ENCODE measurements around the gene SLC35G1. TPM values are rescaled to one million over a fixed set of nuclear protein-coding genes. Genes with fewer than 3 reads are reported as not detected.

SLC35G1 gene
- total and polyA plus RNA-seq, 4 donors, result 2.2 to 7.6 (median 3.2) TPM

DNA sequence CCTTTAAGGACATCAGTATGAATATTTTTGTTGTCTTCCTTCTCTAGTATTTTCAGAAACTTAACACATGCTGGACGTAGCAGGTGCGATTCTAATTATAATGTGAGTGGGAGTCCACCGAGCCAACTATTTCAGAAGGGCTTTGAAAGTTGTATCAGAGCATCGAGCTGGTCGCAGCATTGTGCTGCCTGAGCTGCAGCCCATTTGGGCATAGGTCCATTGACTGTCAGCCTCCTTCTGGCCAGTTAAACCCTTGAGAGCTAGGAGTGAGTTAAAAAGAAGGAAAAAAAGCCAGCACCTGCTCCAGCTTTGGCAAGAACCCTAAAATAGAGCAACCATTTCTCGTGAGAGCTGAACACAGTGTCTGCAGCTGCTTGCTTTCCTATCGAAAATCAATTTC lies 47.8 kb downstream of the SLC35G1 start:
- DNase-seq (ENCODE audit: low spot score), result no peak
- WGBS, result 88% methylated on average over 7 of the region's 7 CpGs
- no peak overlapping the region for H3K4me3 ChIP-seq (ENCODE audit: low read depth in 1 of 3, low read length in 3 of 3)
- no peak overlapping the region for H3K9ac ChIP-seq (ENCODE audit: low read depth in 1 of 2, low read length in 2 of 2)
- H3K27me3 ChIP-seq (ENCODE audit: control insufficient read depth in 4 of 4, insufficient read depth in 4 of 4, low read length in 3 of 4), result no peaks in the 10 kb centered on the region
- H3K9me3 ChIP-seq (ENCODE audit: control insufficient read depth in 4 of 4, low read length in 3 of 4), result no peaks in the 10 kb centered on the region
- no peak overlapping the region for H3K27ac ChIP-seq (ENCODE audit: low read depth in 1 of 2, low read length in 2 of 2)
- H3K36me3 ChIP-seq (ENCODE audit: control insufficient read depth in 4 of 4, insufficient read depth in 3 of 4, low read depth in 1 of 4, low read length in 3 of 4), result no peaks in the 10 kb centered on the region
- no peaks in the 10 kb centered on the region for H3K4me1 ChIP-seq (ENCODE audit: control insufficient read depth in 4 of 4, insufficient read depth in 4 of 4, low read length in 3 of 4)
- TF ChIP-seq, protein P1, sequence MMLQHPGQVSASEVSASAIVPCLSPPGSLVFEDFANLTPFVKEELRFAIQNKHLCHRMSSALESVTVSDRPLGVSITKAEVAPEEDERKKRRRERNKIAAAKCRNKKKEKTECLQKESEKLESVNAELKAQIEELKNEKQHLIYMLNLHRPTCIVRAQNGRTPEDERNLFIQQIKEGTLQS (IDR thresholded peaks at IDR 0.05), result no peak
- no peak for TF ChIP-seq HNF4G (IDR thresholded peaks at IDR 0.05)

DNA sequence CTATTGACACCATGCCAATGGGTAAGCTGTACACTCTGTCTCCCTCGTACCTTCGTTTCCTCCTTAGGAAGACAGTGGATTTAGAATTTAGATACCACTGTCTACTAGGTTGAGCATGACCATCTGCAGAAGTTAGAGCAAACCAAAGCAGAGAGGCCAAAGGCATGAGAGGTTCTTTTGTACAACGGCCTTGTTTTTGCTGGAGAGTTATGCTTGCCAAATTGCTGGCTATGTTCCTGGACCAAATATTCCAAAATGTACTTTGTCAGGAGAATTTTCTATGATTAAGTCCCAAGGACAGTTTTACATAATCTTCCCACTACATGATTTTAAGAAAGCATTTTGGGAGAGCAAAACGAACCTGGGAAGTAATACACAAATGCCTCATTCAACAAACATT lies 52.0 kb downstream of the SLC35G1 start:
- no peak overlapping the region for H3K9ac ChIP-seq (ENCODE audit: low read depth in 1 of 2, low read length in 2 of 2)
- no peak for TF ChIP-seq GABPA (IDR thresholded peaks at IDR 0.05 in 1 of 2, conservative IDR thresholded peaks at IDR 0.05 in 1 of 2)
- TF ChIP-seq, protein P2, sequence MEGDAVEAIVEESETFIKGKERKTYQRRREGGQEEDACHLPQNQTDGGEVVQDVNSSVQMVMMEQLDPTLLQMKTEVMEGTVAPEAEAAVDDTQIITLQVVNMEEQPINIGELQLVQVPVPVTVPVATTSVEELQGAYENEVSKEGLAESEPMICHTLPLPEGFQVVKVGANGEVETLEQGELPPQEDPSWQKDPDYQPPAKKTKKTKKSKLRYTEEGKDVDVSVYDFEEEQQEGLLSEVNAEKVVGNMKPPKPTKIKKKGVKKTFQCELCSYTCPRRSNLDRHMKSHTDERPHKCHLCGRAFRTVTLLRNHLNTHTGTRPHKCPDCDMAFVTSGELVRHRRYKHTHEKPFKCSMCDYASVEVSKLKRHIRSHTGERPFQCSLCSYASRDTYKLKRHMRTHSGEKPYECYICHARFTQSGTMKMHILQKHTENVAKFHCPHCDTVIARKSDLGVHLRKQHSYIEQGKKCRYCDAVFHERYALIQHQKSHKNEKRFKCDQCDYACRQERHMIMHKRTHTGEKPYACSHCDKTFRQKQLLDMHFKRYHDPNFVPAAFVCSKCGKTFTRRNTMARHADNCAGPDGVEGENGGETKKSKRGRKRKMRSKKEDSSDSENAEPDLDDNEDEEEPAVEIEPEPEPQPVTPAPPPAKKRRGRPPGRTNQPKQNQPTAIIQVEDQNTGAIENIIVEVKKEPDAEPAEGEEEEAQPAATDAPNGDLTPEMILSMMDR (IDR thresholded peaks at IDR 0.05; ENCODE audit: low read depth, low read length, missing input control), result no peak
- no peak for TF ChIP-seq JUND (IDR thresholded peaks at IDR 0.05)
- TF ChIP-seq SP1 (IDR thresholded peaks at IDR 0.05), result no peak
- TF ChIP-seq RAD21 (IDR thresholded peaks at IDR 0.05), result no peak
- TF ChIP-seq FOXA2 (IDR thresholded peaks at IDR 0.05), result no peak
- TF ChIP-seq HNF4A (conservative IDR thresholded peaks at IDR 0.05), result no peak
- TF ChIP-seq, protein P1 (IDR thresholded peaks at IDR 0.05), result no peak
- TF ChIP-seq EGR1 (IDR thresholded peaks at IDR 0.05; ENCODE audit: low read depth in 2 of 2), result no peak
- no peak for TF ChIP-seq HNF4G (IDR thresholded peaks at IDR 0.05)
- no peak for TF ChIP-seq FOXA1 (IDR thresholded peaks at IDR 0.05)
- TF ChIP-seq RXRA (IDR thresholded peaks at IDR 0.05), result no peak
- TF ChIP-seq, protein P3, sequence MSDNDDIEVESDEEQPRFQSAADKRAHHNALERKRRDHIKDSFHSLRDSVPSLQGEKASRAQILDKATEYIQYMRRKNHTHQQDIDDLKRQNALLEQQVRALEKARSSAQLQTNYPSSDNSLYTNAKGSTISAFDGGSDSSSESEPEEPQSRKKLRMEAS (IDR thresholded peaks at IDR 0.05), result no peak
- TF ChIP-seq YY1 (IDR thresholded peaks at IDR 0.05), result no peak
- TF ChIP-seq NR2F2 (IDR thresholded peaks at IDR 0.05), result no peak
- TF ChIP-seq, protein P4, sequence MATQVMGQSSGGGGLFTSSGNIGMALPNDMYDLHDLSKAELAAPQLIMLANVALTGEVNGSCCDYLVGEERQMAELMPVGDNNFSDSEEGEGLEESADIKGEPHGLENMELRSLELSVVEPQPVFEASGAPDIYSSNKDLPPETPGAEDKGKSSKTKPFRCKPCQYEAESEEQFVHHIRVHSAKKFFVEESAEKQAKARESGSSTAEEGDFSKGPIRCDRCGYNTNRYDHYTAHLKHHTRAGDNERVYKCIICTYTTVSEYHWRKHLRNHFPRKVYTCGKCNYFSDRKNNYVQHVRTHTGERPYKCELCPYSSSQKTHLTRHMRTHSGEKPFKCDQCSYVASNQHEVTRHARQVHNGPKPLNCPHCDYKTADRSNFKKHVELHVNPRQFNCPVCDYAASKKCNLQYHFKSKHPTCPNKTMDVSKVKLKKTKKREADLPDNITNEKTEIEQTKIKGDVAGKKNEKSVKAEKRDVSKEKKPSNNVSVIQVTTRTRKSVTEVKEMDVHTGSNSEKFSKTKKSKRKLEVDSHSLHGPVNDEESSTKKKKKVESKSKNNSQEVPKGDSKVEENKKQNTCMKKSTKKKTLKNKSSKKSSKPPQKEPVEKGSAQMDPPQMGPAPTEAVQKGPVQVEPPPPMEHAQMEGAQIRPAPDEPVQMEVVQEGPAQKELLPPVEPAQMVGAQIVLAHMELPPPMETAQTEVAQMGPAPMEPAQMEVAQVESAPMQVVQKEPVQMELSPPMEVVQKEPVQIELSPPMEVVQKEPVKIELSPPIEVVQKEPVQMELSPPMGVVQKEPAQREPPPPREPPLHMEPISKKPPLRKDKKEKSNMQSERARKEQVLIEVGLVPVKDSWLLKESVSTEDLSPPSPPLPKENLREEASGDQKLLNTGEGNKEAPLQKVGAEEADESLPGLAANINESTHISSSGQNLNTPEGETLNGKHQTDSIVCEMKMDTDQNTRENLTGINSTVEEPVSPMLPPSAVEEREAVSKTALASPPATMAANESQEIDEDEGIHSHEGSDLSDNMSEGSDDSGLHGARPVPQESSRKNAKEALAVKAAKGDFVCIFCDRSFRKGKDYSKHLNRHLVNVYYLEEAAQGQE (IDR thresholded peaks at IDR 0.05), result no peak
- TF ChIP-seq TAF1 (conservative IDR thresholded peaks at IDR 0.05), result no peak
- TF ChIP-seq, protein P5, sequence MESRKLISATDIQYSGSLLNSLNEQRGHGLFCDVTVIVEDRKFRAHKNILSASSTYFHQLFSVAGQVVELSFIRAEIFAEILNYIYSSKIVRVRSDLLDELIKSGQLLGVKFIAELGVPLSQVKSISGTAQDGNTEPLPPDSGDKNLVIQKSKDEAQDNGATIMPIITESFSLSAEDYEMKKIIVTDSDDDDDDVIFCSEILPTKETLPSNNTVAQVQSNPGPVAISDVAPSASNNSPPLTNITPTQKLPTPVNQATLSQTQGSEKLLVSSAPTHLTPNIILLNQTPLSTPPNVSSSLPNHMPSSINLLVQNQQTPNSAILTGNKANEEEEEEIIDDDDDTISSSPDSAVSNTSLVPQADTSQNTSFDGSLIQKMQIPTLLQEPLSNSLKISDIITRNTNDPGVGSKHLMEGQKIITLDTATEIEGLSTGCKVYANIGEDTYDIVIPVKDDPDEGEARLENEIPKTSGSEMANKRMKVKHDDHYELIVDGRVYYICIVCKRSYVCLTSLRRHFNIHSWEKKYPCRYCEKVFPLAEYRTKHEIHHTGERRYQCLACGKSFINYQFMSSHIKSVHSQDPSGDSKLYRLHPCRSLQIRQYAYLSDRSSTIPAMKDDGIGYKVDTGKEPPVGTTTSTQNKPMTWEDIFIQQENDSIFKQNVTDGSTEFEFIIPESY (IDR thresholded peaks at IDR 0.05), result no peak

More for the DNA sequence above, 52.0 kb downstream of the SLC35G1 start:
- Histone ChIP-seq H3K36me3 (ENCODE audit: control insufficient read depth in 4 of 4, insufficient read depth in 3 of 4, low read depth in 1 of 4, low read length in 3 of 4) (no peaks in the 10 kb centered on the region), H3K9me3 (ENCODE audit: control insufficient read depth in 4 of 4, low read length in 3 of 4) (no peaks in the 10 kb centered on the region), H3K27me3 (ENCODE audit: control insufficient read depth in 4 of 4, insufficient read depth in 4 of 4, low read length in 3 of 4) (no peaks in the 10 kb centered on the region), H3K27ac (ENCODE audit: low read depth in 1 of 2, low read length in 2 of 2) (no peak overlapping the region), H3K4me3 (ENCODE audit: low read depth in 1 of 3, low read length in 3 of 3) (no peak overlapping the region), H3K4me1 (ENCODE audit: control insufficient read depth in 4 of 4, insufficient read depth in 4 of 4, low read length in 3 of 4) (no peaks in the 10 kb centered on the region)
- DNase-seq (ENCODE audit: low spot score), result no peak
- WGBS, result 87% methylated on average over 4 of the region's 4 CpGs

Data from liver (tissue), 9 donors.